ENCODE measurements around the gene RAPGEF6.
"Not testable (repeated sequence)": the region's sequence is repeated elsewhere in the genome, so short reads cannot be mapped to it uniquely, and the experiment has no call there.

Gene RAPGEF6, protein sequence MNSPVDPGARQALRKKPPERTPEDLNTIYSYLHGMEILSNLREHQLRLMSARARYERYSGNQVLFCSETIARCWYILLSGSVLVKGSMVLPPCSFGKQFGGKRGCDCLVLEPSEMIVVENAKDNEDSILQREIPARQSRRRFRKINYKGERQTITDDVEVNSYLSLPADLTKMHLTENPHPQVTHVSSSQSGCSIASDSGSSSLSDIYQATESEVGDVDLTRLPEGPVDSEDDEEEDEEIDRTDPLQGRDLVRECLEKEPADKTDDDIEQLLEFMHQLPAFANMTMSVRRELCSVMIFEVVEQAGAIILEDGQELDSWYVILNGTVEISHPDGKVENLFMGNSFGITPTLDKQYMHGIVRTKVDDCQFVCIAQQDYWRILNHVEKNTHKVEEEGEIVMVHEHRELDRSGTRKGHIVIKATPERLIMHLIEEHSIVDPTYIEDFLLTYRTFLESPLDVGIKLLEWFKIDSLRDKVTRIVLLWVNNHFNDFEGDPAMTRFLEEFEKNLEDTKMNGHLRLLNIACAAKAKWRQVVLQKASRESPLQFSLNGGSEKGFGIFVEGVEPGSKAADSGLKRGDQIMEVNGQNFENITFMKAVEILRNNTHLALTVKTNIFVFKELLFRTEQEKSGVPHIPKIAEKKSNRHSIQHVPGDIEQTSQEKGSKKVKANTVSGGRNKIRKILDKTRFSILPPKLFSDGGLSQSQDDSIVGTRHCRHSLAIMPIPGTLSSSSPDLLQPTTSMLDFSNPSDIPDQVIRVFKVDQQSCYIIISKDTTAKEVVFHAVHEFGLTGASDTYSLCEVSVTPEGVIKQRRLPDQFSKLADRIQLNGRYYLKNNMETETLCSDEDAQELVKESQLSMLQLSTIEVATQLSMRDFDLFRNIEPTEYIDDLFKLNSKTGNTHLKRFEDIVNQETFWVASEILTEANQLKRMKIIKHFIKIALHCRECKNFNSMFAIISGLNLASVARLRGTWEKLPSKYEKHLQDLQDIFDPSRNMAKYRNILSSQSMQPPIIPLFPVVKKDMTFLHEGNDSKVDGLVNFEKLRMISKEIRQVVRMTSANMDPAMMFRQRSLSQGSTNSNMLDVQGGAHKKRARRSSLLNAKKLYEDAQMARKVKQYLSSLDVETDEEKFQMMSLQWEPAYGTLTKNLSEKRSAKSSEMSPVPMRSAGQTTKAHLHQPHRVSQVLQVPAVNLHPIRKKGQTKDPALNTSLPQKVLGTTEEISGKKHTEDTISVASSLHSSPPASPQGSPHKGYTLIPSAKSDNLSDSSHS (N-terminal part only)

GRCh38 chr5:131634996-131635683, at the start of gene RAPGEF6:
TSS of gene RAPGEF6 (minus strand) at chr5:131635229. CDS start at chr5:131635030, 199 bp downstream.
- DNase-seq = peak; percentile 100

DNA sequence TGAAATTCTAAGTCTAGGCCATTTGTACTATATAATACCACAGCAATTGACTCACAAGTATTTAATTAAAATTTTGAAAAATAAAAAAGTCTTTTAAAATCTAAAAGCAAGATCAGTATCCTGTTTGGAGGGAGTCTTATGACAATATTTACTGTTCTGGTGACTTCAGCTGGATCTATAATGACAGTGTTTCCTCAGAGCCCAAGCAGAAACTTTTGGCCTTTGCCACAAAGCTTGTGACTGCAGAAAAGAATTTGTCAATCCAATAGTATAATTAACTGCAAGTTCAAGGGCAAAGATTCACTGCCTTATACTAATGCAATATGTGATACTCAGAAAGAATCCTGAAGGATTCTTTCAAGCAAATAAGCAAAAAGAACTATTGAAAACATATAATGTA, 49.6 kb upstream of the RAPGEF6 start:
- no peak for DNase-seq

DNA sequence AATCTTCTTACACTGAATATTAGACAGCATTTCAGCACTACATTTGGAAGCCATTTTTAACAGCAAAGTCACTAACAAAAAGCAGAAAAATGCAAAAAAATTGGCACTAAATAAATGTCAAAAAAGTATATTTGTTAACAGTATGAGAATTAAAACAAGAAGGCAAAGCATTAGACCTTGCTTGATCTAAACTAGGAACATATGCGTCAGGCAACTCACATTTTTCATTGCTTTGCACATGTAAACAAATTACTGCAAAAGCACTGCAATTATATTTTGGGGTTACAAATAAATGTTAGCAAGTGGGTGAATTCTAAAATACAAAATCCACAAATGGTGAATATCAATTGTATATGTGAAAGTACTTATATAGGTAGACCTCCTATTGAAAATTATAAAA, 49.0 kb upstream of the RAPGEF6 start:
- no peak for DNase-seq

- no peak for DNase-seq
Observed at GRCh38 chr5:131682826-131683225, 47.8 kb upstream of the RAPGEF6 start.

DNA sequence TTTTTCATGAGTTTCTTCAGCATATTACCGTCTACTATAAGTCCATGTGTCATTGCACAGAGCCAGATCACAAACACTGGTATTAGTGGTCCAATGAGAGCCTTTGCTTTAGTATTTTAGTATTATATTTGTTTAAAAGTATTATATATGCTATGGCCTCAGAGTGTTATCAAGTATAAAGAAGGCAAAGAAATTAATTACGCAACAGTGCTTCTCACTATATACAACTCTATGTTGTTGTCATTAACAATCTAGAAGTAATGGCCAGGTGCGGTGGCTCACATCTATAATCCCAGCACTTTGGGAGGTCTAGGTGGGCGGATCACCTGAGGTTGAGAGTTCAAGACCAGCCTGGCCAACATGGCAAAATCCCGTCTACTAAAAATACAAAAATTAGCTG, 47.1 kb upstream of the RAPGEF6 start:
- no peak for DNase-seq

- no peak for DNase-seq
Observed at GRCh38 chr5:131679911-131680310, 44.9 kb upstream of the RAPGEF6 start.

DNA sequence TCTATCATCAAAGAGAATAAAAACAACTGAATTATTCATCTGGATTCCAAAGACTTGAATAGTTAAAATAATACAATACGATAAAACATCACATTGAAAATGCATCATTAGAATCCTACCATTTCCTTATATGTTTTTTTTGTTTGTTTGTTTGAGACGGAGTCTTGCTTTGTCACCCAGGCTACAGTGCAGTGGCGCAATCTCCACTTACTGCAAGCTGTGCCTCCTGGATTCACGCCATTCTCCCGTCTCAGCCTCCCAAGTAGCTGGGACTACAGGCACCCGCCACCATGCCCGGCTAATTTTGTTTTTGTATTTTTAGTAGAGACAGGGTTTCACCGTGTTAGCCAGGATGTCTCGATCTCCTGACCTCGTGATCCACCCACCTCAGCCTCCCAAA, 43.2 kb upstream of the RAPGEF6 start:
- DNase-seq = not testable (repeated sequence)

- DNase-seq = no peak
Observed at GRCh38 chr5:131677115-131677514, 42.1 kb upstream of the RAPGEF6 start.

GRCh38 chr5:131672776-131673175, 37.7 kb upstream of the RAPGEF6 start:
- no peak for DNase-seq

- DNase-seq = no peak
Observed at GRCh38 chr5:131671994-131672655, 37.1 kb upstream of the RAPGEF6 start.

- no peak for DNase-seq
Observed at GRCh38 chr5:131671409-131671808, 36.4 kb upstream of the RAPGEF6 start.

DNA sequence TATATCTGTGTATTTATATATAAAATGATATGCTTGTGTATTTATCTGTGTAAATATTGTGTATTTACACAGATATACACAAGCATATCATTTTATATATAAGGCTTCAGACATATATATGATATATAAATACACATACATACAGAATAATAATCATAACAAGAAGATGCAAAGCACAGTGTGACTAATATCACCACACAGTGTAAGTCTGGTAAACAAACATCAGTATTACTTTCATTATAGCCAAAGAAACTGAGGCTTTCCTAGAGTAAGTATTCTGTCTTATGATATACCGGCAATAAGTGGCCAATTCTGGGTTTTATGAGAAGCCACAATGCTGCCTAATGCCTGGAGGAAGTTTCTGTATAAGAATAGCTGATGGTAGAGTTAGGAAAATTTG, 29.9 kb upstream of the RAPGEF6 start:
- no peak for DNase-seq

DNA sequence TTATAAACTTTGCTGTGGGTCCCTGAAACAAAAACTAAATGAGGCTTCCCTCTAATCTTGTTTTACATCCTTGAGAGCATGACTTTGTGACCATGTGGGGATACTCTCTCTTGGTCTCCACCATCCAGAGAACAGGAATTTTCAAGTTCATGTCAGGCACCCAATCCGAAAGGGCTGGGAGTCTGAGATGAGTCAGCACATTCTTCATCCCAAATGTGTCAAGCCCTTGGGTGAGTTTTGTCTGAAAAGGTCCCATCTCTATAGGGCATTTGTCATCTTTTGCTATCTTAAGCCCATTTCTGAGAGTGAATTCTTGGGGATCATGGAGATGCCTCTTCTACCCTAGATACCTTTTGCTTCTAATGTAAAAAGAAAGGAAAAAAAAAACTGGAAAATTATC, 26.9 kb upstream of the RAPGEF6 start:
- no peak for DNase-seq

DNA sequence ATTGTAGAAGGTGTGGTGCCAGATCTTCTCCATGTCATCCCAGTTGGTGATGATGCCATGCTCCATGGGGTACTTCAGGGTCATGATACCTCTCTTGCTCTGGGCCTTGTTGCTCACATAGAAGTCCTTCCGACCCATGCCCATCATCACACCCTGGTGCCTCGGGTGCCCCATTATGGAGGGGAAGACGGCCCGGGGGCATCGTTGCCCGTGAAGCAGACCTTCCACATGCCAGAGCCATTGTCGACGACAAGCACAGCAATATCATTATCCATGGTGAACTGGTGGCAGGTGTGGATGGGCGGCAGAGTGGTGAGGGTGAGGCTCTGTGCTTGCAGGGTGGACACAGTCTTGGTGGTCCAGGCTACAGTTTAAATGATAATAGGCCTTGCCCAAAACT, 24.8 kb upstream of the RAPGEF6 start:
- no peak for DNase-seq

DNA sequence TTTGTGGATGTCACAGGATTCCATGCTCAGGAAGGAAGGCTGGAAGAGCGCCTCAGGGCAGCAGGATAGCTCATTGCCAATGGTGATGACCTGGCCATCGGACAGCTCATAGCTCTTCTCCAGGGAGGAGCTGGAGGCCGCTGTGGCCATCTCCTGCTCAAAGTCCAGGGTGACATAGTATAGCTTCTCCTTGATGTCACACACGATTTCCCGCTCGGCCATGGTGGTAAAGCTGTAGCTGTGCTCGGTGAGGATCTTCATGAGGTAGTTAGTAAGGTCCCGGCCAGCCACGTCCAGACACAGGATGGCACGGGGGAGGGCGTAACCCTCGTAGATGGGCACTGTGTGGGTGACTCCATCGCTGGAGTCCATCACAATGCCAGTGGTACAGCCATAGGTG, 24.3 kb upstream of the RAPGEF6 start:
- no peak for DNase-seq

GRCh38 chr5:131654776-131655175, 19.7 kb upstream of the RAPGEF6 start:
- DNase-seq = no peak

DNA sequence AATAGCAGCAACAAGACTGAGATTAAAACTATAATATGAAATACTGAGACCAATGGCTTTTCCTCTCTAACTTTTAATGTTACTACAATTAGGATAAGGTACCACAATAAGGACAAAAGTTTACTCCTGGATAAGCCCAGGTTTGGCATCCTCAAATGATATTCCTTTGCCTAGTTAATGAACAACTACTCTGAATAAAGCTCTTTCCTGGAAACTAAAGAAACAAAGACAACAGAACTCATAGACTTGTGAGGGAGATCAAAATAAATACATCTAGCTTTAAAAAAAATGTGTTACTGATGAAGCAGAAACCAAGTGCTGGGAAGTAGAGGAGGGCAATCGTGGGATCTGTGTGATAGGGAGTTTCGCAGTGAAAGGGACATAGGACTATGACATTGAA, 19.3 kb upstream of the RAPGEF6 start:
- no peak for DNase-seq

- no peak for DNase-seq
Observed at GRCh38 chr5:131649161-131649560, 14.1 kb upstream of the RAPGEF6 start.

DNA sequence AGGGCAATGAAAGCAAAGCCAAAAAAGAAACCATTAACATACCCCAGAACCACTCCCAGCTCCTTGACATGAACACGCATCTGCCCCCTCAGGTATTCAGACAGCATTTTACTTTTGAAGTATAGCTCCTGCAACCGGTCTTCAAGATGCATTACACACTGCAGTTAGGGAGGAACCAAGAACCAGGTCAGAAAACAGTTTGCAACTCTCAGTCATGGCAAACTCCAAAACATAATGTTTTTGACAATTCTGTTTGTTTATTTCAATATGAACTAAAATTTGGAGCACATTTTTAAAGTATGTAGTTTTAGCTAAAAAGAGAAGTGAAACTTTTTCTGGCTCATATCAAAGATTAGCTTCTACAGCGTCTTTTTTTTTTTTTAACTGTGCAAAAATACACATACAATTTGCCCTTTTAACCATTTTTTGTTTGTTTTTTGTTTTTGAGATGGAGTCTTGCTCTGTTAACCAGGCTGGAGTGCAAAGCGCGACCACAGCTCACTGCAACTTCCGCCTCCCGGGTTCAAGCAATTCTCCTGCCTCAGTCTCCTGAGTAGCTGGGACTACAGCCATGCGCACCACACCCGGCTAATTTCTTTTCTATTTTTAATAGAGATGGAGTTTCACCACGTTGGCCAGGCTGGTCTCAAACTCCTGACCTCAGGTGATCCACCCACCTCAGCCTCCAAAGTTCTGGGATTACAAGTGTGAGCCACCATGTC, 12.2 kb upstream of the RAPGEF6 start:
- peak; percentile 23 for DNase-seq

DNA sequence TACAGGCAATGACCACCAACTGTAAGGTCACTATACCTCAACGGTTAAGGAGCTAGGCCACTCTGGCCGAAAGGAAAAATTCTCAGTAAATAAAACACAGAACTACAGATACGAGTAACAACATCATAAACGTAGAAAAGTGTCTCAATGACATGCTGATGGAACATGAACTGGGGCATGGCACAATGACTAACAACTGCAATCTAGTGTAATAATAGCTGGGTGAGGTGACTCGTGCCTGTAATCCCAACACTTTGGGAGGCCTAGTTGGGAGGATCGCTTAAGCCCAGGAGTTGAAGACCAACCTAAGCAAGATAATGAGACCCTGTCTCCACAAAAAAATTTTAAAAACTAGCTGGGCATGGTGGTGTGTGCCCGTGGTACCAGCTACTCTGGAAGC, 9.8 kb upstream of the RAPGEF6 start:
- DNase-seq = no peak

DNA sequence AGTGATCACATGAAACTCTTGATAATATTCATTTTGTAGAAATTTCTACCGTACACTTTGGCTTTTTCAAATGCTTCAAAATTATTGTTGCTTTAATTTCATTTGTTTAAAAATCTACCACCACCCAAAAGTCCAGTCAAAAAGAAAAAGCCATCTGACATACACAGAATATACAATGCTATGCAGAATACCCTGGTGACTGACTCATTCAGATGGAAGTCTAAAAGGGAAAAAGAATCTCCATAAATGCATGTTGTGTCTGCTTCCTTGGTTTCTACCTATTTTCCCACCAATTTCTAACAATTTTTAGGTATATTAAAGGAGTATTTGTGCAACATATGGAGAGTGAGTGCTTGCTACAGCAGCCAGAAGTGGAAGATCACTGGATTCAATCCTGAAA, 9.3 kb upstream of the RAPGEF6 start:
- DNase-seq = no peak
